ENCODE data around the gene VTI1A.

DNA sequence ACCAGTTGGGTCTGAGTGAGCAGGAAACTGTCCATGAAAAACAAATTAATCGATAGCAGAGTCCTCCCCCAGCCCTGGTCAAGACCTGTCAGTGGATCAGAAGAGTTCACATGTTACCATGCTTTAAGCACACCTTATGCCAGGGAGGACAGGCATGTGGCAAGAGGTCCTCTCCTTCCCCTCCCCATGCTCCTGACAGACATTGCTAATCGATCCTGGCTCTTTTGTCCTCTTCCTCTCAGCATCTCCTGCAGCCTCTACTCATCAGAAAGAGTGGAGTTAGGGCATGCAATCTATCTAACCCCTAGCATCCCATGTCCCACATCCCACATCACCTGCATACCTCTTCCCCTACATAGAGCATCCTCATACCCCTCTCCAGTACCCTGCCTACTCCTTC is 385.9 kb downstream of the VTI1A start:
- TF ChIP-seq SMC3 (IDR thresholded peaks at IDR 0.05; ENCODE audit: low read depth, low read length) (no peak), MAZ (IDR thresholded peaks at IDR 0.05; ENCODE audit: borderline replicate concordance, low read depth, low read length) (no peak), CEBPB (IDR thresholded peaks at IDR 0.05; ENCODE audit: low read depth, low read length) (no peak), FOS (IDR thresholded peaks at IDR 0.05; ENCODE audit: low read depth, low read length) (no peak), MAFK (IDR thresholded peaks at IDR 0.05; ENCODE audit: low read depth, low read length) (no peak), POLR2A (IDR thresholded peaks at IDR 0.05; ENCODE audit: low read depth, low read length) (no peak), RCOR1 (IDR thresholded peaks at IDR 0.05; ENCODE audit: insufficient replicate concordance, low read length) (no peak)
- TF ChIP-seq, protein P1, sequence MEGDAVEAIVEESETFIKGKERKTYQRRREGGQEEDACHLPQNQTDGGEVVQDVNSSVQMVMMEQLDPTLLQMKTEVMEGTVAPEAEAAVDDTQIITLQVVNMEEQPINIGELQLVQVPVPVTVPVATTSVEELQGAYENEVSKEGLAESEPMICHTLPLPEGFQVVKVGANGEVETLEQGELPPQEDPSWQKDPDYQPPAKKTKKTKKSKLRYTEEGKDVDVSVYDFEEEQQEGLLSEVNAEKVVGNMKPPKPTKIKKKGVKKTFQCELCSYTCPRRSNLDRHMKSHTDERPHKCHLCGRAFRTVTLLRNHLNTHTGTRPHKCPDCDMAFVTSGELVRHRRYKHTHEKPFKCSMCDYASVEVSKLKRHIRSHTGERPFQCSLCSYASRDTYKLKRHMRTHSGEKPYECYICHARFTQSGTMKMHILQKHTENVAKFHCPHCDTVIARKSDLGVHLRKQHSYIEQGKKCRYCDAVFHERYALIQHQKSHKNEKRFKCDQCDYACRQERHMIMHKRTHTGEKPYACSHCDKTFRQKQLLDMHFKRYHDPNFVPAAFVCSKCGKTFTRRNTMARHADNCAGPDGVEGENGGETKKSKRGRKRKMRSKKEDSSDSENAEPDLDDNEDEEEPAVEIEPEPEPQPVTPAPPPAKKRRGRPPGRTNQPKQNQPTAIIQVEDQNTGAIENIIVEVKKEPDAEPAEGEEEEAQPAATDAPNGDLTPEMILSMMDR (conservative IDR thresholded peaks at IDR 0.05; ENCODE audit: low read depth, low read length): no peak

Data from IMR-90 (cell line).